ENCODE results near the gene ETV3. TPM values are rescaled to one million over a fixed set of nuclear protein-coding genes. Genes with fewer than 3 reads are reported as not detected.

Gene ETV3
- total and polyA plus RNA-seq, 2 donors from 2014 or later: 3.5 to 24.8 TPM

- FAIRE-seq (no peak), DNase-seq (no peak)
- TF ChIP-seq CTCF (IDR thresholded peaks at IDR 0.05; ENCODE audit: borderline replicate concordance, extremely low read depth, insufficient read depth): no peak
- Histone ChIP-seq H3K27me3 (ENCODE audit: control insufficient read depth, insufficient read depth, low read length) (no peaks in the 10 kb centered on the region), H3K36me3 (ENCODE audit: control insufficient read depth in 2 of 3, insufficient read depth in 3 of 3, low read length in 3 of 3) (no peaks in the 10 kb centered on the region), H3K27ac (ENCODE audit: low read depth in 2 of 2, low read length in 2 of 2) (no peak overlapping the region), H3K4me1 (ENCODE audit: control insufficient read depth in 2 of 3, insufficient read depth in 2 of 3, low read depth in 1 of 3, low read length in 3 of 3) (no peaks in the 10 kb centered on the region), H3K9ac (ENCODE audit: low read length in 3 of 3) (no peak overlapping the region), H3K9me3 (ENCODE audit: control insufficient read depth in 2 of 3, insufficient read depth in 1 of 3, low read length in 3 of 3) (no peaks in the 10 kb centered on the region), H3K4me3 (ENCODE audit: low read length in 3 of 3) (no peak overlapping the region)
- intact Hi-C loops (cut with DNase I): no loop called here
These were observed 22.1 kb downstream of the ETV3 start for GRCh38 chr1:157115851-157116736.

GRCh38 chr1:157115429-157115838 lies 22.8 kb downstream of the ETV3 start:
- no peaks in the 10 kb centered on the region for H3K36me3 ChIP-seq (ENCODE audit: control insufficient read depth in 2 of 3, insufficient read depth in 3 of 3, low read length in 3 of 3)
- H3K27ac ChIP-seq (ENCODE audit: low read depth in 2 of 2, low read length in 2 of 2): no peak overlapping the region
- DNase-seq (no peak), FAIRE-seq (no peak)
- no peak overlapping the region for H3K9ac ChIP-seq (ENCODE audit: low read length in 3 of 3)
- no peaks in the 10 kb centered on the region for H3K4me1 ChIP-seq (ENCODE audit: control insufficient read depth in 2 of 3, insufficient read depth in 2 of 3, low read depth in 1 of 3, low read length in 3 of 3)
- H3K27me3 ChIP-seq (ENCODE audit: control insufficient read depth, insufficient read depth, low read length): no peaks in the 10 kb centered on the region
- no peaks in the 10 kb centered on the region for H3K9me3 ChIP-seq (ENCODE audit: control insufficient read depth in 2 of 3, insufficient read depth in 1 of 3, low read length in 3 of 3)
- intact Hi-C loops (cut with DNase I): no loop called here
- no peak overlapping the region for H3K4me3 ChIP-seq (ENCODE audit: low read length in 3 of 3)
- TF ChIP-seq CTCF (IDR thresholded peaks at IDR 0.05; ENCODE audit: borderline replicate concordance, extremely low read depth, insufficient read depth): no peak

GRCh38 chr1:157114183-157115121 lies 23.7 kb downstream of the ETV3 start:
- no peak overlapping the region for H3K4me3 ChIP-seq (ENCODE audit: low read length in 3 of 3)
- TF ChIP-seq CTCF (IDR thresholded peaks at IDR 0.05; ENCODE audit: borderline replicate concordance, extremely low read depth, insufficient read depth): no peak
- H3K27me3 ChIP-seq (ENCODE audit: control insufficient read depth, insufficient read depth, low read length): no peaks in the 10 kb centered on the region
- H3K4me1 ChIP-seq (ENCODE audit: control insufficient read depth in 2 of 3, insufficient read depth in 2 of 3, low read depth in 1 of 3, low read length in 3 of 3): no peaks in the 10 kb centered on the region
- H3K36me3 ChIP-seq (ENCODE audit: control insufficient read depth in 2 of 3, insufficient read depth in 3 of 3, low read length in 3 of 3): no peaks in the 10 kb centered on the region
- intact Hi-C loops (cut with DNase I): no loop called here
- no peaks in the 10 kb centered on the region for H3K9me3 ChIP-seq (ENCODE audit: control insufficient read depth in 2 of 3, insufficient read depth in 1 of 3, low read length in 3 of 3)
- DNase-seq: no peak
- no peak overlapping the region for H3K27ac ChIP-seq (ENCODE audit: low read depth in 2 of 2, low read length in 2 of 2)
- no peak overlapping the region for H3K9ac ChIP-seq (ENCODE audit: low read length in 3 of 3)
- FAIRE-seq: no peak
